ENCODE results near the gene TOMM20.
A peak's percentile ranks its signal among the peaks of the same experiment; 100 is the strongest.
"Not testable (repeated sequence)": the region's sequence is repeated elsewhere in the genome, so short reads cannot be mapped to it uniquely, and the experiment has no call there.

TOMM20 gene
- 98.2 to 254 (median 152) reads per million in 3 experiments for total RNA-seq

DNA sequence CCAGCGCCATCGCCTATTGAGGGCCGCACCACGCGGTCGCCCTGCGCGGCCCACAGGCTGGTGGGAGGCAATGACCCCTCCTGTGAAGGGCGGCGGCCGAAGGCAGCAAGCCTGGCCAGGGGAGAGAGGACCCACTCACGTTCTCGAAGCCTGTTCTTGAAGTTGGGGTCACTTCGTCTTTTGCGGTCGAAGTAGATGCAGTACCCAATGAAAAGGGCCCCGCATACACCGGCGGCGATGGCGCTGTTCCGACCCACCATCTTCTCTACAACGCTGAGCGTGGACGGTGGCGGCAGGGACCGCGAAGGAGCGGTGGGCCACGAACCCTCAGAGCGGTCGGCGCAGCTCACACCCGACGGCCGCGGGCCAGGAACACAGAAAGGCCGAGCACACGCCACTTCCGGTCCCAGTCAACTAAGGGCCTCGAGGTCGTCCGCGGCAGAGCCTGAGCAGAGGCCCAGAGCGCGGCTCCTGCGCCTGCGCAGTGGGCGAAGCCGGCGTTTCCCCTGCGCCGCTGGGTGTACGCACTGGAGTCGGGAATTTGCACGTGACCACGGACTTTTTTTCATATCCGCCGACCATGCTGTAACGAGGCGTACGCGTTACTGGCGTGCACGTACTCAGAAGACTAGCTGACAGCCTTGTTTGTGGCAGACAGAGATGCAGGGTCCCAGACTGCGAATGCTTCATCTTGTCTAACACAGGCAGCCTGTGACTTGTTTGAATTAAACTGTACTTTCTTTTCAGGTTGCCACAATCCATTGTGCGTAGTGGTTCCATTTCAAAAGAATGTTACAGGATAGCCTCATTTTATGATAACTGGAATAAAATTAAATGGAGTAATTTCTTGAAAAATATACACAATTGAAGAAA lies at the start of gene TOMM20:
TOMM20 (minus strand) TSS at position 382 of the 873 bp plus-strand sequence; CDS start at position 260, 122 bp downstream.
- peak; percentile 95 for DNase-seq

DNA sequence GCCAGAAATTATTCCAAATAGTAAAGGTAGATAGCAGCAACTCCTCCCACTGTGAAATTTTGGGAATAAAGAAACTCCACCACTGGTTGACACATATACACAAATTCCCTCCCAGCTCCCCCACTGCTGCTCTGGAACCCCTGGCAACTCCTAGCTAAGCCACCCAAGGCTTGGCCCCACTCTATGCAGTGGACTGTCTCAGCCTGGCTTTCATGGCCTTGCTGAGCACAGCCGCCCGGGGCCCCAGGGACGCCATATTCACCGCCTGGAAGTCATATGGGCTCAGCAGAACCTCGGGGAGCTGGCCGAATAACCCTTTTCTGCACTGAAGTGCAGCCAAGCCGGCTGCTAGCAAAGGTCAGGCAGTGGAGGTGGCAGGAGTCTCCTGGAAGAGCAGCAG lies 47.8 kb upstream of the TOMM20 start:
- DNase-seq, result no peak

DNA sequence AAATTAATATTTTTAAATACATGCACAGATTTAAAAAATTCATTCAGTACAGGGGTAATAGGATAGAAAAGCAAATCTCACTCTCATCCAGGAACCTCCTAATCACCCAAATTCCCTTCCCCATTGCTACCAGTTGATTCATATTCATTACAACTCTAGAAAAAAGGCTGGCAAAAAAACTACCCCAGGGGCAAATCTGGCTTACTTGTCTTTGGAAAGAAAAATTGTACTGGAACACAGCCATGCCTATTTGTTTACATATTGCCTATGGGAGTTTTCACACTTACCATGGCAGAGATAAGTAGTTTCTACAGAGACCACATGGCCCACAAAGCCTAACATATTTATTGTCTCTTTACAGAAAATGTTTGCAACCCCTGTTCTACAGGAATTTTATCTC lies 41.3 kb upstream of the TOMM20 start:
- no peak for DNase-seq

DNA sequence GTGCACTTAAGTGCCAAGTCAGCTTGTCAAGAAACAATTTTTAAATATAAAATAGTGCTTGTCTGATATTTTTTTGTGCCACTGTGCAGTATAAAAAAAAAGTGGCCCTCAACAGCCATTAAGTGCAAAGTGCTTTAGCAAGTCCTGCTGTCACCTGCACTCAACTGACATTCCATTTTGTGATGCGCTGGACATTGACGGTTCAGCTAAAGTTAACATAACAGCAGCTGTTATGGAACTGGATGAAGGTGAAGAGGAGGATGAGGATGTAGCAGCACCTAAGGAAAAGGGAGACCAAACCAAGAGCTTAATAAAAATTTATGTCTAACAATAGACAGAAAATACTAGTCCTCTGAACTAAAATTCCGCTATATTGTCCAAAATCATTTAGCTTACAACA lies 39.7 kb upstream of the TOMM20 start:
- DNase-seq, result no peak

DNA sequence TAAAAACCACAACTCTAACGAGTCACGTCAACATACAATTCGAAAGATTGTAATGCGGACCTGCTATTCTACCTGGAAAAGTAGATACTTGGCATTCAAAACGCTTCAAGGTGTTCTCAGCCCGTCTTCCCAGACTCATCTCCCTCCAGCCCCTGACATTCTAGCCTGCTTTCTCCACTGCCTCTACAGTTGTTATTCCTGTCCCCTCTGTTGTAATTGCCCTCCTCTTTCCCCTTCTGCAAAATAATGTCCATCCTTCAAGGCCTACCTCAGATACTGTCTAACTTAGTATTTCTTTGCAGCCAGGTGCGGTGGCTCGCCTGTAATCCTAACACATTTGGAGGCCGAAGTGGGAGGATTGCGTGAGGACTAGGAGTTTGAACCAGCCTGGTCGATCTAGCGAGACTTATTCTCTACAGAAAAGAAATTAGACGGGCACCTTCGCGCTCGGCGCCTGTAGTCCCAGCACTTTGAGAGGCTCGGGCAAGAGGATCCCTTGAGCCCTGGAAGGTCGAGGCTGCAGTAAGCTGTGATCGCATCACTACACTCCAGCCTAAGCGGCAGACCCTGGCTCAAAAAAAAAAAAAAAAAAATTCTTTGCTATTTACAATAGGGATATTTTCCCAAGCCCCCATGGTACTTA lies 33.2 kb upstream of the TOMM20 start:
- DNase-seq, result no peak

DNA sequence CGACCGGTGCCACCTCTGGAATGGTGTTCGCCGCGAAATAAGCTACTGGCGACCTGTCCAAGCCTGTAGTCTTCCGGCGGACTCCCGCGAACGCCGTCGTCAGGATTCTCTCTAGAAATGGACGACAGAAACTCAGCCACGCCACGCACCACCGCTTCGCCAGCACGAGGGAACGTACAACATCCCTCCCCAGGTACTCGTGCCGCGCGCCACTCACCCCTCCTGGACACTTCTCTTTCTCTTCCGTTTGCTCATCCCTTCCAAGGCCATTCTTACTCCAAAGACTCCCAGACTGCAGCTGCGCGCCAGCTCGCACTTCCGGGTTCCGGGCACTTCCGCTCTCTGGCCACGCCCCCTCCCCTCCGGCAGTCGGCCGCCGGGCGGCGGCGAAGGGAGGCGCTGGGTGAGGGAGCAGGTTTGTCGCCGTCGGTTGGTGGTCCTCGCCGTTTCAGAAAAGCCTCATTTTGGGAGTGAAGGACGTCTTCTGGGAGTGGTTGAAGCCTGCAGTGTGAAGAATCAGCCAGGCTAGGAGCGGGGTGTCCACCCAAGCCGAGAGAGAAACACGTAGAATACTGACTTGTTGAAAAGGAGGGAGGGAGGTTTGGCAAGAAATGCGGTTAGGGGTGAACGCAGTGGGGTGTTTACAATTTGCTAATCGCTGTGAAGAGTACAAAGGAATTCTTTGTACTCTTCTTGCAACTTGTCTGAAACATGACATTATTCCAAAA lies 32.5 kb upstream of the TOMM20 start, which contains the start of gene RBM34:
RBM34 (minus strand) TSS at position 294 of the 728 bp plus-strand sequence; CDS start at position 270, 24 bp downstream.
- peak; percentile 88 for DNase-seq

DNA sequence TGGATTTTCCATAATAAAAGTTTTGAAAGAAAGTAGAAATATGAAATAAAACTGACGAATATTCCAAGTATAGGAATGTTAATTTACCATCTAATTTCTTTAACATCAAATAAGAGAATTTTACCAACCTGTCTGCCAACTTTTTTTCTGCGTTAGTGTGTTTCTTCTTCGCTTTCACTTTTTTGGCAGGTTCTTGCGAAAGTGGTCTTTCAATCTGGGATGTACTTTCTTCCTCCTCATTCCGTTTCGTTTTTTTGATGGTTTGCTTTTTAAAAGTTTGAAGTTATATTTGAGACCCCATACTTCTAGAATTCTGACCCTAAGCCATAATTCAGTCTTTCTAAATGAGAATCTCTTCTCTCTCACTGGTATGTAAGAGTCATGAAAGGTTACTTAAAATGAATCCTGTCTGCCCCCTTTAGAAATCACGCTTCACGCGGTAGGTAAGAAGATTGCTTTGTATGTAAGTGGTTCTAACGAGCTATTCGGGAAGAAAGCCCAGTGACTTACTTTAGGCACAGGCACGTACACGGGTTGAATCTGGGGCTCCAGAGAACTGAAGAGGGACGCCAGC lies 31.8 kb upstream of the TOMM20 start:
- DNase-seq, result no peak

DNA sequence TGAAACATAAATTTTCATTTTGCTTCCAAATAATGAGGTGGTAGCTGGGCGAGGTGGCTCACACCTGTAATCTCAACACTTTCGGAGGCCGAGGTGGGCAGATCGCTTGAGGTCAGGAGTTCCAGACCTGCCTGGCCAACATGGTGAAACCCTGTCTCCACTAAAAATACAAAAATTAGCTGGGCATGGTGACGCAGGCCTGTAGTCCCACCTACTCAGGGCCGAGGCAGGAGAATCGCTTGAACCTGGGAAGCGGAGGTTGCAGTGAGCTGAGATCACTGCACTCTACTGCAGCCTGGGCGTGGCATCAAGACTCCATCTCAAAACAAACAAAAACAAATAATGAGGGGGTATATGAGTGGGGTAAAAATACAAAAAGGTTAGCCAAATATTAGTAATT lies 31.3 kb upstream of the TOMM20 start:
- DNase-seq, result not testable (repeated sequence)

DNA sequence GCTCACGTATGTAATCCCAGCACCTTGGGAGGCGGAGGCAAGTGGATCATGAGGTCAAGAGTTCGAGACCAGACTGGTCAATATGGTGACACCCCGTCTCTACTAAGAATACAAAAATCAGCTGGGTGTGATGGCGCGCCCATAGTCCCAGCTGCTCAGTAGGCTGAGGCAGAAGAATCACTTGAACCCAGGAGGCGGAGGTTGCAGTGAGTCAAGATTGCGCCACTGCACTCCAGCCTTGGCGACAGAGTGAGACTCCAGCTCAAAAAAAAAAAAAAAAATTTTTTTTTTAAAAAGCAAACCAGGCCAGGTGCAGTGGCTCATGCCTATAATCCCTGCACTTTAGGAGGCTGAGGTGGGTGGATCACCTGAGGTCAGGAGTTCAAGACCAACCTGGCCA lies 30.6 kb upstream of the TOMM20 start:
- DNase-seq, result not testable (repeated sequence)

DNA sequence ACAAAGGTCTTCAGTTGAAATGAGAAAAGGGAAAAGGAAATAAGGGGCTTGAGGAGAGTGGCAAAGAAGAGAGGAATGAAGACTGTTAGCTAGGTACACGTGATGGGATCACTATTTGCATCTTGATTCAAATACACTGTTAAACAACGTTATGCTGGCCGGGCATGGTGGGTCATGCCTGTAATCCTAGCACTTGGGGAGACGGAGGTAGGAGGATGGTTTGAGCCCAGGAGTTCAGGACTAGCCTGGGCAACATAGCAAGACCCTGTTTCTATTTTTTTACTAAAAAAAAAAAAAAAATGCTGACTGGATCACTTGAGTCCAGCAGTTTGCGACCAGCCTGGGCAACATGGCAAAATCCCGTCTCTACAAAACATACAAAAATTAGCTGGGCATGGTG lies 30.0 kb upstream of the TOMM20 start:
- DNase-seq, result no peak

DNA sequence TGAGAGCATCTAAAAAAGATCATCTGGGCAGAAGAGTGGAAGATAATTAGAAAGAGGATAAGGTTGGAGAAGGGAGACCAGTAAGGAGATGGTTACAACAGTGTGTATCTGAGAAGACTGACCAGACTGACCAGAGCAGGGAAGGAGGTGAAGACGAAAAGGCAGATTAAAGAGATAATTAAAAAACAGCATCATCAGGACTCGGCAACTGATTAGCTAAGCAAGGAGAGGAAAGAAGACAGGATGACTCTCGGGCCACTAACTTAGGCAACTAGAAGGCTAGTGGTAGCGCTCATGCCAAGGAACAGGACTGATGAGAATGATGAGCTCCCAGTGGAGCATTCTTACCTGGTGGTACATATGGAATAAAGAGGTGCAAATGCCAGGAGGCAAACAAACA lies 28.5 kb upstream of the TOMM20 start:
- no peak for DNase-seq

DNA sequence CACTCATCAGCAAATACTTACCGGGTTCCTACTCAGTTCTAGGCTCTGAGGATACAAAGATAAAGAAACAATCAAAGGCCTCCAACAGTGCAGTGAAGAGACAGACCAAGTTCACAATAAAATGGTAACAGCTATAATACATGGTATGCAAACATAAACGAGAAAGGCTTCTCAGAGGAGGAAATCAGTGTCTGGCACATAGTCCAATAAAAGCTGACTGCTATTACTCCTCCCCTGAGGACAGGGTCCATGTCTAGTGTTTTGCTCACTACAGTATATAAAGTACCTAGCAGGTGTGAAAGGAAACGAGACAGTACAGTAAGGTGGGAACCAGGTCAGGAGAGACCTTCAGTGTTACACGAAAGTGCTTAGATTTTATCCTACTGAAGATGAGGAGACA lies 28.1 kb upstream of the TOMM20 start:
- no peak for DNase-seq

DNA sequence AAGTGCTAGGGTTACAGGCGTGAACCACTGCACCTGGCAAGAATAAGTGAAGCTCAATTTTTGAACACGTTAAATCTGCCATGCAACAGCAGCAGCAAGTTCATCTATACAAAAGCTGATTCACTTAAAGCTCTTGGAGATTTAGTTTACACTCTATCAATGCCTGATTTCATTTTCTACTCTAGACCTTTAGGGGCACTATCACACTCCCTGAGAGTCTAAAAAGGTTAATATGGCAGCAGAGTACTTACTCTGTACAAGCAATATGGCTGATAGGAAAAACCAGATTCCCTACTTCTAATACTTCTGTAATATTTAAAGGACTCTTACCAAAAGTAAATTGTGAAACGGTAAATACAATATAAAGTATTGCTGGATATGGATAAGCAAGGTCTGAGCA lies 27.6 kb upstream of the TOMM20 start:
- no peak for DNase-seq

DNA sequence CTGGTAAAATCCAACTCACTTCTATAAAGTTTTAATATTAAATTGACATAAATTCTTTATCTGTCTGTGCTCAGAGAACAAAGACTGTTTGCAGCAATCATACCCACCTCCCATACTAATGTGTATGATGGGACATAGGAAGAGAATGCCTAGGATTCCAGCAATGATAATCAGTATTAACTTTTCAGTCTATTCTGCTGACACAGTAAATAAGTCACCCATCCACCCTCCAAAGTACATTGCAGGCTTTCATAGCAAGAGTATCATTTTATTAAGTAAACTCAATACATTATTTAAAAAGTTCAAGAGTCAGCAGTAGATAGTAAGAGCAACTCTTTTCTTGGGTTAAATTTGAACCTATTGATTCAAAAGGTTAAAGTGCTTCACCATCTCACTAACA lies 23.6 kb upstream of the TOMM20 start:
- DNase-seq, result no peak

DNA sequence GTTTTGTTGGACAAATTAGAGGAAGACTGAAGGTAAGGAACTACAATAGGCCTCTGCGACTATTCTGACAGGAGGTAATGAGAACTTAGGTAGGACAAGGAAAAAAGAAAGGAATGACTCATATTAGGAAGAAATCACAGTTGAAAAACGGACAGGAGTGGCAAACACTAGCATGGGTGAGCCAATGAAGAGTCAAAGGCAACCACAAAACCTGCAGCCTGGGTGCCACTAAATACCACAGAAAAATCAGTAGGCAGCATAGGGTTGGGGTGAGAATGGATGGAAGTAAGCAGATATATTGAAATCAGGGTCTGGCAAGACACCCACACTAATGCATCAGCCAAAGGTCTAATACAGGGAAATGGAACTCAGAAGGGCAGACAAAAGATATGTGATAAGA lies 22.4 kb upstream of the TOMM20 start:
- DNase-seq, result no peak

DNA sequence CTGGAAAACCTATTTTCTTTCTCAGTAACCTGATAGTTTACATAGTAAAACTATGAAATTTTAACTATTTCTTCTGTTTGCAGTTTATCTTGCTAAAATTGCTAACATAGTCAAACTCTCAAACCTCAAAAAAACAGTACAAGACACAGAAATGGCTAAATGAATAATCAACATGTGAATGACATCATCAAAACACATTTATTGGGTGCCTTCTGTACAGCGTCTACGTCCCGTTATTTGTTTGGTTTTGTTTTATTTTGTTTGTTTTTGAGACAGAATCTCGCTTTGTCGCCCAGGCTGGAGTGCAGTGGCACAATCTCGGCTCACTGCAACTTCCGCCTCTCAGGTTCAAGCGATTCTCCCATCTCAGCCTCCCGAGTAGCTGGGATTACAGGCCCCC lies 21.2 kb upstream of the TOMM20 start:
- DNase-seq, result no peak

DNA sequence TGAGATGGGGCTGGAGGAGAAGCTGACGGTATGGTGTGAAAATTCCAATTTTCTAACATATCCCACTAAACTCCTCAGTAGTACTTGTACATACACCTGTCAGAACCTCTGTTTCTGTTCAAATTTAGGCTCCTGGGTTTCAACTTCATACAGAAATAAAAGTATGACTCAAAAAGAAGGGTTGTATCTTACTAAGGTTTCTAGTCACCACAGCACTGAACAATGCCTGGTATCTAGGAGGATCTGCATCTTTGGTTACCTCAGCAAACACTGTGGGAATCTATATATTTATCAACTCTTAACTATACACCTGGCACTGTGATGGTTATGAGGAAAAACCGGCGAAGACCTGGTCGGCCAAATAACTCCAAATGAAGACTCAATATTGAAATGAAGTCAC lies 18.6 kb upstream of the TOMM20 start:
- DNase-seq, result no peak

DNA sequence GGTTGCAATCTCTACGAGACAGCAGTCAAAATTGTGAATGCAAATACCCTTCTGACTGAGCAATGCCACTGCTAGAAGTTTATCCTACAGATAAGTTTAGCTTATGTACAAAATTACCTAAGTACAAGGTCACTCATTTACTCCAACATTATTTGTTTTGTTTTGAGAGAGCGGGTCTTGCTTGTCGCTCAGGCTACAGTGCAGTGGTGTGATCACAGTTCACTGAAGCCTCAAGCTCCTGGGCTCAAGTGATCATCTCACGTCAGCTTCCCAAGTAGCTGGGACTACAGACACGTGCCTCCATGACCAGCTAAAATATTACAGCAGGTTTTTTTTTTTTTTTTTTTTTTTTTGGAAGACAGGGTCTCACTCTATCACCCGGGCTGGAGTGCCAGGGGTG lies 17.0 kb upstream of the TOMM20 start:
- no peak for DNase-seq

DNA sequence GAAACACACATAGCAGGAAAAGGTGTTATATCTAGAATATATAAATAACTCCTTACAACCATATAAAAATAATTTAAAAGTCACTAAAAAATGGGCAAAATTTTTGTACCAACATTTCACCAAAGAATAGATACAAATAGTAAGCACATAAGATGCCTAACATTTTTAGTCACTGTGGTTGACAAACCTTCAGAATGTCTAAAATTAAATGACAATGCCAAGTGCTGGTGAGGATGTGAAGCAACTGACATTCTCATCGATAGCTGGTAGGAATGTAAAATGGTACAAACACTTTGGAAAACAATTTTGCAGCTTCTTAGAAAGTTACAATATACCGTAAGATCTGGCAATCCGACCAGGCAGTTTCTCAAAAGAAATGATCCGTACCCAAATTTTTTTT lies 14.4 kb upstream of the TOMM20 start:
- no peak for DNase-seq

DNA sequence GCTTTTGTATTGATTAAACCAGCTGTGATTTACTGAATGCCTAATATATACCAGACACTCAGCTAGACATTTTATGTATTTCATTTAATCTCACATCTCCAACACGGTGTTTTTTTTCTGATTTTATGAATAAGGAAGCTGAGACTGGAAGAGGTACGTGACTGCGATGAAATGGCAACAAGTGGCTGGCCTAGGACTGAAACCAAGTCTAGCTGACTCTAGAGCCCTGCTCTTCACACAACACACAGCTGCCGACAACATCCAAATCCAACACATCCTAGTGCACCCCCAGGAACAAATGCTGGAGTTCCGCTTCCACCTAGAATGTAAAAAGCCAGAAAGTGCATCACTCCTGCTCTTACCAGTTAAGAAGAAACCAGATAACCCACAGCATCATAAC lies 10.7 kb upstream of the TOMM20 start:
- no peak for DNase-seq

DNA sequence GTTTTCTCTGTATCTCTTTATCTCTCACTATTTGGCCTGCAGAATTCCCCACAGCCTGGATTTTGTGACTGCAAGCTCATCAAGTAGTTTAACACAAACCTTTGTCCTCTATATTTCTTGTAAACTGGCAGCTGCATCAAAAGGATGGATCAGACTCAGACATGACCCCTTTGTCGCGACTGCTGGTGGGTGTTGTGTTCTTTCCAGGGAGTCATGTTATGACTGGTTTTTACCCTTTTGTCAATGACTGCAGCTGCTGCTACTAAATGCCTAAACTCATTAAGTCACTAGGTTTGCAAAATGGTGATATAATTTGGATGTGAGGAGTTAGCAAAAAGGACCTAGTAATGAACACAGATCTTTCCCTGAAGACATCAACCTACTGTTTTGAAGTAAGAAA lies 10.2 kb upstream of the TOMM20 start:
- no peak for DNase-seq

DNA sequence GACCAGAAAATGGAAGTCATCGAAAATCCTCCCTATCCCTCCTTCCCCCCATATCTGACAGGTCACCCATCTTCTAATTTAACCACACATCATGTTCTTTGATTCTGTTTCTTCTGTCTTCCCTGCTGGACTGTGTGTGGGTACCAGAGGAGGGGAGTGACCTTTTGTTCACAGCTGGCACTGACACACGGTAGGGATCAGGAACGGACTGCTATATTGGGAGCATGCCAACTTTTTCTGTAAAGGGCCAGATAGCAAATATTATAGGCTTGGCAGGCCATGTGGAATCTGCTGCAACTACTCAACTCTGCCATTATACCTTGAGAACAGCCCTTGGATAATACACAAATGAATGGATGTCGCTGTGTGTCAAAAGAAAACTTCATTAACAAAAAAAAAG lies 7.5 kb upstream of the TOMM20 start:
- no peak for DNase-seq

DNA sequence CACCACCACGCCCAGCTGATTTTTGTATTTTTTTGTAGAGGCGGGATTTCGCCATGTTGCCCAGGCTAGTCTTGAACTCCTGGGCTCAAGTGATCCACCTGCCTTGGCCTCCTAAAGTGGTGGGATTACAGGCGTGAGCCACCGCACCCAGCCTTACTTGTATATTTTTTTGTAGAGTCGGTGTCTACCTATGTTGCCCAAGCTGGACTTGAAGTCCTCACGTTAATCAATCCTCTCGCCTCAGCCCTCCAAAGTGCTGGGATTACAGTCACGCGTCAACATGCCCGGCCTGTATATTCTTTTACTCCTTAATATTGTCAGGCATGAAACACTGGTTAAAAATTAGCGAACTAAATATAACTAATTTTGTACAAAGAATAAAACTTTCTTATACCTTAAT lies 5.5 kb upstream of the TOMM20 start:
- DNase-seq, result no peak
